ENCODE data around the gene ARMC12. TPM values are rescaled to one million over a fixed set of nuclear protein-coding genes. Genes with fewer than 3 reads are reported as not detected.

ARMC12 gene
- polyA plus RNA-seq, 1 donor (not counting 4 experiments of a cell fraction or from before 2014, with no cell fraction given): 0.54 TPM

DNA sequence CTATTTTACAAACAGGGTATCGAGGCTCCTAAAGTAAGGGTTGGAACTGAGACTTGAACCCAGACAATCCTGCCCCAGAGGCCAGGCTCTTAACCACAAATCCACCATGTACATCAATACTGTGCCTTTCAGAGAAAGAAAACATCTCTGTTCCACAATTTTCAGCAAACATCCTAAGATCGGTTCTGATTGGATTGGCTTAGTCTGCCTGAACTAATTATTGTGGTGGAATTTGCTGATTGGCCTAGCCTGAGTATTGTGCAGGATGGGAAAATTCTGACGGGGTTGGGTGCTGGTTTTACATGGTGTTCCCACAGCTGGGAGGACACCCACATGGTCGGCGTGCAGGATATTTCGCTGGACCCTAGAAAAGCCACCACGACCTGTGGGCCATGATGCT lies 43.9 kb downstream of the ARMC12 start, which contains the start of gene CLPSL1:
CLPSL1 (plus strand) TSS at position 301 of the 400 bp plus-strand sequence; CDS start at position 393, 92 bp downstream.
- Histone ChIP-seq H3K36me3 (ENCODE audit: control insufficient read depth in 2 of 2, extremely low read depth in 1 of 2, insufficient read depth in 2 of 2, low read length in 2 of 2) (no peaks in the 10 kb centered on the region), H2AFZ (ENCODE audit: control insufficient read depth, low read length) (no peak within 1 kb of the TSS), H3K27ac (ENCODE audit: control insufficient read depth, insufficient read depth, low read length) (no peak within 1 kb of the TSS), H3K4me2 (ENCODE audit: control insufficient read depth, extremely low read depth, insufficient read depth, low read depth, low read length) (no peak within 1 kb of the TSS), H3K4me3 (ENCODE audit: control insufficient read depth in 2 of 3, extremely low read depth in 1 of 3, insufficient read depth in 2 of 3, low read depth in 1 of 3, low read length in 3 of 3) (no peak within 1 kb of the TSS), H3K79me2 (ENCODE audit: control insufficient read depth, insufficient read depth, low read length) (no peaks in the 10 kb centered on the region), H3K9me1 (ENCODE audit: control insufficient read depth, extremely low read depth, insufficient read depth, low read length) (no peaks in the 10 kb centered on the region), H3K9ac (ENCODE audit: control insufficient read depth, extremely low read depth, insufficient read depth, low read length) (no peak within 1 kb of the TSS), H3K4me1 (ENCODE audit: control insufficient read depth, extremely low read depth, insufficient read depth, low read length) (peaks cover 6% of the 10 kb centered on the region), H4K20me1 (ENCODE audit: control insufficient read depth, extremely low read depth, insufficient read depth, low read length) (no peaks in the 10 kb centered on the region), H3K27me3 (ENCODE audit: control insufficient read depth, extremely low read depth, insufficient read depth, low read length) (peaks cover 20% of the 10 kb centered on the region), H3K9me3 (ENCODE audit: control insufficient read depth, low read depth, low read length) (no peaks in the 10 kb centered on the region)
- dilution Hi-C loops (cut with MboI; ENCODE audit: extremely low pct_ligation_motif_present, low sequenced_read_pairs): no loop called here
- FAIRE-seq: no peak
- TF ChIP-seq CTCF (optimal IDR thresholded peaks at IDR 0.05 in 1 of 3, IDR thresholded peaks at IDR 0.05 in 1 of 3, conservative IDR thresholded peaks at IDR 0.05 in 1 of 3; ENCODE audit: extremely low read depth in 1 of 3, insufficient read depth in 2 of 3, low read length in 3 of 3): no peak
- no peak for TF ChIP-seq EZH2 (IDR thresholded peaks at IDR 0.05; ENCODE audit: low read length)
- DNase-seq (ENCODE audit: low read depth, low spot score): no peak

- H3K4me3 ChIP-seq (ENCODE audit: control insufficient read depth in 2 of 3, extremely low read depth in 1 of 3, insufficient read depth in 2 of 3, low read depth in 1 of 3, low read length in 3 of 3): no peak overlapping the region
- H3K4me2 ChIP-seq (ENCODE audit: control insufficient read depth, extremely low read depth, insufficient read depth, low read depth, low read length): no peak overlapping the region
- peaks cover 6% of the 10 kb centered on the region for H3K4me1 ChIP-seq (ENCODE audit: control insufficient read depth, extremely low read depth, insufficient read depth, low read length)
- H3K27ac ChIP-seq (ENCODE audit: control insufficient read depth, insufficient read depth, low read length): no peak overlapping the region
- H4K20me1 ChIP-seq (ENCODE audit: control insufficient read depth, extremely low read depth, insufficient read depth, low read length): no peaks in the 10 kb centered on the region
- FAIRE-seq (no peak), DNase-seq (ENCODE audit: low read depth, low spot score) (no peak)
- H2AFZ ChIP-seq (ENCODE audit: control insufficient read depth, low read length): no peak overlapping the region
- H3K36me3 ChIP-seq (ENCODE audit: control insufficient read depth in 2 of 2, extremely low read depth in 1 of 2, insufficient read depth in 2 of 2, low read length in 2 of 2): no peaks in the 10 kb centered on the region
- H3K79me2 ChIP-seq (ENCODE audit: control insufficient read depth, insufficient read depth, low read length): no peaks in the 10 kb centered on the region
- H3K9ac ChIP-seq (ENCODE audit: control insufficient read depth, extremely low read depth, insufficient read depth, low read length): no peak overlapping the region
- H3K27me3 ChIP-seq (ENCODE audit: control insufficient read depth, extremely low read depth, insufficient read depth, low read length): peaks cover 18% of the 10 kb centered on the region
- no peaks in the 10 kb centered on the region for H3K9me3 ChIP-seq (ENCODE audit: control insufficient read depth, low read depth, low read length)
- dilution Hi-C loops (cut with MboI; ENCODE audit: extremely low pct_ligation_motif_present, low sequenced_read_pairs): no loop called here
- TF ChIP-seq EZH2 (IDR thresholded peaks at IDR 0.05; ENCODE audit: low read length) (no peak), CTCF (optimal IDR thresholded peaks at IDR 0.05 in 1 of 3, IDR thresholded peaks at IDR 0.05 in 1 of 3, conservative IDR thresholded peaks at IDR 0.05 in 1 of 3; ENCODE audit: extremely low read depth in 1 of 3, insufficient read depth in 2 of 3, low read length in 3 of 3) (no peak)
- no peaks in the 10 kb centered on the region for H3K9me1 ChIP-seq (ENCODE audit: control insufficient read depth, extremely low read depth, insufficient read depth, low read length)
Measured at GRCh38 chr6:35781290-35781689, 44.5 kb downstream of the ARMC12 start.
